B cell (primary cell): ENCODE measurements around the gene SULT1B1. TPM values are rescaled to one million over a fixed set of nuclear protein-coding genes. Genes with fewer than 3 reads are reported as not detected.

Source experiments
- ATAC-seq: fragments of 200-7000 bp; cut with Tn5 transposase; one replicate; pipeline ENCODE4 v1.10.0; 2021; ENCODE audit warnings: low read depth, mild to moderate bottlenecking, moderate number of reproducible peaks, moderate library complexity
- CTCF ChIA-PET: fragments of 350-600 bp; sonication (Branson Sonifier 250); formaldehyde crosslinking; loops from one replicate; lab custom pipeline; 2021; ENCODE audit warnings: antibody characterized with exemption, inconsistent platforms; lab: Charles Lee
- POLR2A ChIA-PET: fragments of 350-600 bp; sonication (Branson Sonifier 250); formaldehyde crosslinking; loops from one replicate; lab custom pipeline; 2021; ENCODE audit warnings: antibody characterized with exemption; lab: Charles Lee
- DNase-seq: peaks from one replicate; pipeline ENCODE4 v3.0.0; 2013
- H2AFZ ChIP-seq: 2 replicates; pipeline ENCODE4 v1.6.1; 2012; ENCODE audit warnings: mild to moderate bottlenecking, low read depth, low read length; ENCODE audit not compliant: insufficient read depth, poor library complexity, severe bottlenecking
- H3K27ac ChIP-seq, 2 donors: 1 replicate in 1 of 2; 2 replicates in 1 of 2; pipeline ENCODE4 v1.5.1; 2012 to 2013; ENCODE audit warnings: low read length in 2 of 2, mild to moderate bottlenecking in 2 of 2, moderate library complexity in 1 of 2
- H3K27me3 ChIP-seq, 4 experiments: fragments of 200-600 bp in 1 of 4; sonication (generic) in 1 of 4; replicated peaks in 1 of 4; 1 replicate in 2 of 4; 2 replicates in 2 of 4; pipeline versions ENCODE4 v1.6.1 to v1.7.0; 2013 to 2016; ENCODE audit warnings: low read length in 3 of 4, mild to moderate bottlenecking in 2 of 4, mixed read lengths in 1 of 4, moderate library complexity in 1 of 4; ENCODE audit not compliant: insufficient read depth in 4 of 4, control insufficient read depth in 3 of 4; ENCODE audit errors: control extremely low read depth in 1 of 4
- H3K36me3 ChIP-seq, 2 experiments: replicated peaks in 1 of 2; 1 replicate in 1 of 2; 2 replicates in 1 of 2; pipeline versions ENCODE4 v1.6.1 to v1.7.1; 2013; ENCODE audit warnings: low read length in 1 of 2; ENCODE audit not compliant: insufficient read depth in 2 of 2, control insufficient read depth in 1 of 2; ENCODE audit errors: control extremely low read depth in 1 of 2, extremely low read depth in 1 of 2
- H3K4me1 ChIP-seq, 2 donors: fragments of 200-600 bp in 1 of 2; sonication (generic) in 1 of 2; 1 replicate in 1 of 2; 2 replicates in 1 of 2; pipeline versions ENCODE4 v1.5.1 to v1.6.1; 2013 to 2017; ENCODE audit warnings: low read length in 2 of 2; ENCODE audit not compliant: control insufficient read depth in 2 of 2, insufficient read depth in 2 of 2
- H3K4me2 ChIP-seq: replicated peaks from 2 replicates; pipeline ENCODE3; 2012; ENCODE audit warnings: mild to moderate bottlenecking, low read depth, low read length; ENCODE audit not compliant: poor library complexity, severe bottlenecking
- H3K4me3 ChIP-seq, 5 experiments: fragments of 200-600 bp in 1 of 5; sonication (generic) in 1 of 5; 1 replicate in 3 of 5; 2 replicates in 2 of 5; pipeline versions ENCODE4 v1.5.1 to v1.7.0; 2011 to 2016; ENCODE audit warnings: low read length in 4 of 5, mild to moderate bottlenecking in 4 of 5, low read depth in 2 of 5, control low read depth in 1 of 5, moderate library complexity in 1 of 5; ENCODE audit not compliant: insufficient read depth in 1 of 5; ENCODE audit errors: control extremely low read depth in 1 of 5, extremely low read depth in 1 of 5
- H3K79me2 ChIP-seq: fragments of 200-600 bp; sonication (generic); one replicate; pipeline ENCODE4 v1.6.0; 2016; ENCODE audit warnings: low read length; ENCODE audit not compliant: control insufficient read depth, insufficient read depth
- H3K9ac ChIP-seq: fragments of 200-600 bp; sonication (generic); 2 replicates; pipeline ENCODE4 v1.6.1; 2017; ENCODE audit warnings: mild to moderate bottlenecking, low read length, moderate library complexity
- H3K9me3 ChIP-seq, 3 donors: one replicate each; pipeline versions ENCODE4 v1.6.1 to v1.7.1; 2013; ENCODE audit warnings: low read length in 2 of 3; ENCODE audit not compliant: control insufficient read depth in 2 of 3, insufficient read depth in 1 of 3; ENCODE audit errors: control extremely low read depth in 1 of 3
- H4K20me1 ChIP-seq: 2 replicates; pipeline ENCODE4 v1.6.0; 2012; ENCODE audit warnings: mild to moderate bottlenecking, low read length; ENCODE audit not compliant: insufficient read depth, control insufficient read depth, poor library complexity, severe bottlenecking
- H3K27ac Mint-ChIP-seq: one replicate; pipeline ENCODE4 v1.8.0; 2021; ENCODE audit warnings: mixed read lengths
- H3K27me3 Mint-ChIP-seq: one replicate; pipeline ENCODE4 v1.8.0; 2021; ENCODE audit warnings: mixed read lengths
- H3K4me1 Mint-ChIP-seq: one replicate; pipeline ENCODE4 v1.8.0; 2021; ENCODE audit warnings: mixed read lengths
- H3K4me3 Mint-ChIP-seq: one replicate; pipeline ENCODE4 v1.8.0; 2021; ENCODE audit warnings: mixed read lengths
- H3K9me3 Mint-ChIP-seq: one replicate; pipeline ENCODE4 v1.8.0; 2022; ENCODE audit warnings: mixed read lengths; ENCODE audit not compliant: insufficient read depth
- CTCF ChIP-seq: fragments of 200-600 bp; IDR thresholded peaks from one replicate; pipeline ENCODE4 v1.8.0; 2022; ENCODE audit warnings: antibody characterized with exemption, mild to moderate bottlenecking
- EZH2 ChIP-seq: IDR thresholded peaks from 2 replicates; pipeline ENCODE4 v1.6.1; 2012; ENCODE audit warnings: borderline replicate concordance, low read depth, mild to moderate bottlenecking, moderate library complexity, low read length; ENCODE audit not compliant: insufficient read depth, poor library complexity, severe bottlenecking
- WGBS: methylation state at CpG from one replicate; pipeline ENCODE4 v1.1.5; 2013; ENCODE audit warnings: missing lambda C conversion rate; ENCODE audit not compliant: insufficient coverage; 5-methylcytosine and 5-hydroxymethylcytosine counted together
- intact Hi-C: fragments of 100-400 bp; cut with micrococcal nuclease; formaldehyde crosslinking; loops from one replicate; pipeline ENCODE4 v1.10.0; 2022
- polyA plus RNA-seq: library from polyadenylated mRNA; depleted of rRNA; stranded (reverse); fragments of >200 nt; gene quantifications from 2 replicates; pipeline ENCODE4 v1.2.3, GENCODE V29; 2012
- total RNA-seq, 2 donors: library from RNA; stranded (reverse); fragments of 120-200 nt in 1 of 2; gene quantifications; 1 replicate in 1 of 2; 2 replicates in 1 of 2; pipeline versions ENCODE4 v1.2.3 to v1.2.4, GENCODE V29; 2013 to 2022

The SULT1B1 gene
- total and polyA plus RNA-seq, 2 donors (not counting 1 experiment from before 2014, with no cell fraction given): 0.01 to 0.12 TPM

GRCh38 chr4:69717778-69718177 is 42.6 kb downstream of the SULT1B1 start:
- H2AFZ ChIP-seq: no peak overlapping the region
- H3K27me3 ChIP-seq: no peaks in the 10 kb centered on the region
- no peaks in the 10 kb centered on the region for H3K4me1 ChIP-seq
- Mint-ChIP-seq H3K27me3 (peaks cover 2% of the 10 kb centered on the region), H3K27ac (no peak overlapping the region), H3K4me1 (no peaks in the 10 kb centered on the region), H3K4me3 (no peak overlapping the region), H3K9me3 (no peaks in the 10 kb centered on the region)
- H4K20me1 ChIP-seq: no peaks in the 10 kb centered on the region
- no peak overlapping the region for H3K9ac ChIP-seq
- peaks cover 0 to 1% (median 0%) of the 10 kb centered on the region in 3 donors for H3K9me3 ChIP-seq
- H3K36me3 ChIP-seq: no peaks in the 10 kb centered on the region
- intact Hi-C loops: no loop called here
- ChIA-PET POLR2A (no interaction called here), CTCF (no interaction called here)
- H3K4me2 ChIP-seq: no peak overlapping the region
- no peak for ATAC-seq
- DNase-seq: no peak
- TF ChIP-seq CTCF (no peak), EZH2 (no peak)
- H3K79me2 ChIP-seq: no peaks in the 10 kb centered on the region
- no peak overlapping the region for H3K4me3 ChIP-seq
- H3K27ac ChIP-seq: no peak overlapping the region

GRCh38 chr4:69716654-69717053 is 43.8 kb downstream of the SULT1B1 start:
- H3K27ac Mint-ChIP-seq: no peak overlapping the region
- ATAC-seq (no peak), DNase-seq (no peak)
- no CpG with 5 or more reads among the region's 2 CpGs for WGBS
- H3K9ac ChIP-seq: no peak overlapping the region
- no peaks in the 10 kb centered on the region for H3K79me2 ChIP-seq
- no peak overlapping the region for H3K27ac ChIP-seq
- no peak overlapping the region for H3K4me2 ChIP-seq
- no peak overlapping the region for H2AFZ ChIP-seq
- no peaks in the 10 kb centered on the region for H3K36me3 ChIP-seq
- no peaks in the 10 kb centered on the region for H3K4me1 Mint-ChIP-seq
- no peak overlapping the region for H3K4me3 ChIP-seq
- no peak overlapping the region for H3K4me3 Mint-ChIP-seq
- POLR2A ChIA-PET: no interaction called here
- H3K9me3 ChIP-seq: peaks cover 0 to 1% (median 0%) of the 10 kb centered on the region in 3 donors
- CTCF ChIA-PET: no interaction called here
- TF ChIP-seq EZH2 (no peak), CTCF (no peak)
- H3K4me1 ChIP-seq: no peaks in the 10 kb centered on the region
- no peaks in the 10 kb centered on the region for H3K9me3 Mint-ChIP-seq
- peaks cover 2% of the 10 kb centered on the region for H3K27me3 Mint-ChIP-seq
- intact Hi-C loops: no loop called here
- H4K20me1 ChIP-seq: no peaks in the 10 kb centered on the region
- H3K27me3 ChIP-seq: no peaks in the 10 kb centered on the region
